NCI-H2227 treated with DMSO at 0.1 percent for 48 hours (cell line): ENCODE results near the gene WDR82.

Experiments used
- DNase-seq: peaks from one replicate; lab custom pipeline; 2025; lab: John Stamatoyannopoulos, UW

WDR82 gene

GRCh38 chr3:52238193-52238760 lies 40.2 kb downstream of the WDR82 start:
- DNase-seq: no peak

GRCh38 chr3:52237657-52238172 lies 40.7 kb downstream of the WDR82 start:
- DNase-seq: no peak

DNA sequence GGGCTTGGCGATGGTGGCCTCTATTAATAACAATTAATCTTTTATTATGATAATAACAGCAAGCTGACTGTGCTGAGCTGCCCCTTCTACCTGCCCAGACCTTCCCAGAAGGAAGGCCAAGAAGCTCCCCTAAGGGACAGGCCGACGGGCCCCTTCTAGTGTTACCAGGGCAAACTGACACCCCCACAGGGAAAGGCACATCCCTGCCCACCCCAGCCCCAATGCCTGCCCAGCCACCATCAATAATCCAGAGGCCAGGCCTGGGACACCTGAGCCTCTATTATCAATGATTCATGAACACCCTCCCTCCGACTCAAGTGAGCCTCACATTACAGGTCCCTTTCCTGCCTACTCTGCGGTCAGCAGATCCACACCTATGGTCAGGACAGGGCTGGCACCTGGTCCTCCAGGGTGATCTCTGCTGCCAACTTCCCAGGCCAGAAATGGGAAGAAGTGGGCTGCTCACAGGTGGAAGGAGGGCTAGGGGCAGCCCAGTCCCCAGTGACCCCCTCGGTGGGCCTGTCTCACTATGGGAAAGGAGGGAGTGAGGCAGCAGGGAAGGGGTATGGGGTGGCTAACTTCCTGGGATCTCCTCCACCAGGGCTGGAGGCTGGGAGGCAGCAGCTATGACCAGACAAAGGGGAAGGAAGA lies 41.3 kb downstream of the WDR82 start:
- no peak for DNase-seq

GRCh38 chr3:52236424-52236886 lies 42.0 kb downstream of the WDR82 start:
- DNase-seq: no peak

DNA sequence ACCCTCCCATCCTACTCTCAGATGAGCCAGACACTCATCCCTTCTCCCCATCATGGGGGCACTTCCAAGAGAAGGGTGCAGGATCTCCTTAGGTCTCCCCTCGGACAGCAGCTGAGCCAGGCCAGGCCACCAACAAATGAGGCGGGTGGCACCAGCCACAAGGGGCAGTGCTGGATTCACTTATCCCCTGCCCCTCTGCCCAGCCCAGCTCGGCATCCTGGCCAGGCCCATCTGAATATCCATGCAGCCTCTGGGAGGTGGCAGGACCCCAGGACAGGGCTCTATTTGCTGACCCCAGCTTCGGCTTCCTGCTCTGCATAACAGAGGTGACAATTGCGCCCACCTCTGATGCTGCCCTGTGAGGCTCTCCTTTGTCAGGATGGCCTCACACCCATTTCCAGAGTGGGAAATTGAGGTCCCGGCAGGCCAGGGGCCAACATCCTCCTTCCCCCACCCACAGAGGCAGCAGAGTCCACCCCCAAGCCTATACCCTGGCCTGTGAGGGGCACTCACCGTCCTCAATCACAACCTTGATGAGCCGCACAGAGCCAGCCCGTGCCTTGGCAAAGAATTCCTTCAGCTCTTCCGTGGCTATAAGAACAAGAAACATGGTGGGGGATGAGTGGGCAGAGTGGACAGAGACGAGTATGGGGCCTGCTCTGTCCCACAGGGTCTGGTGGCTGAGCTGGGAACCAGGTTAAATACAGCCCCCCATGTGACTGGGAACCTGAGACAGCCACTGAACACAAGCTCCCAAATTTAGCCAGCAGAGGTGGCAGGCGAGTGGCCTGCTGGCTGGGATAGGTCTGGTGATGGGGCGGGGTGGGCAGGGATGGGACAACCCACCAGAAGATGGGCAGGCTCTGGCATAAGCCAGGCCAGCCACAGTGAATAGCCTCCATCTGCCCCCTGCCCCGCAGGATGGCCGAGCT lies 43.7 kb downstream of the WDR82 start:
- no peak for DNase-seq

DNA sequence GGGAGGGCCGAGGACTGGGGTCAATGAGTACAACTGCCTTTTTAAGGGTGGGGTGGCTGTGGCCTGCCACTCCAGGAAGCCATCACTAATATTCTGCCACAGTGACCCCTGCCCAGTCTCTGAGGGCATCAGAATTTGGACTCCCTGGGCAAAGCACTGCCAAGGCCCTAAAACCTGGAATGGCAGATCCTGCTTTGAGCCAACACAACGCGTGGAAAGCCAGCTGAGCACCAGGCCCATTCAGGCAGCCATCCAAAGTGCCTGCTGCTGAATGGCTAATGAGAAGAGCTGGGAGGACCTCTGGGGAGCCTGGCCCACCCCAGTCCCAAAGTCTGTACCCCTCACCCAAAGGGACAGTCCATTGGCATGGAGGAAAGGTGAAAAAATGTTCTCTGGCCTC lies 44.5 kb downstream of the WDR82 start:
- DNase-seq: no peak

DNA sequence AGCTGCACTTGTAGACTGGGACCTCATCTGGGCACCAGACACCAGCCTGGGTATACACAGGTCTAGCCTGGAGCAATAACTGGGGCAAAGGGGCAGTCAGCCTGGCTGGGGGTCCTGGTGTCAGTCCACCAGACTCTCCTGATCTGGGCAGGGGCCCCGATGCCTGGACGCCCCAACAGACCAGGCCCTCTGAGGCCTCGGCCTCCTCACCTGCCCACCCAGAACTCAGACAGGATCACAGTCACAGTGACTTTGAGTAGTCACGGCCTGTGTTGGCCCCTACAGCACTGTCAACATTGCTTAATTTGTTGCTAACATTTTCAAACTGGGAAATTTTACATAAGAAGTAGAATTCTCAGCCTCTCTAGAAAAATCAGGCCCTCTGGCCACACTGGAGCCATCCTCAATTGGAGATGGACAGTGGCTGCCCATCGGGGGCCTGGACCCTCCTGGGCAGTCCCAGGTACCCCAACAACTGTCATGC lies 45.3 kb downstream of the WDR82 start:
- DNase-seq: no peak

DNA sequence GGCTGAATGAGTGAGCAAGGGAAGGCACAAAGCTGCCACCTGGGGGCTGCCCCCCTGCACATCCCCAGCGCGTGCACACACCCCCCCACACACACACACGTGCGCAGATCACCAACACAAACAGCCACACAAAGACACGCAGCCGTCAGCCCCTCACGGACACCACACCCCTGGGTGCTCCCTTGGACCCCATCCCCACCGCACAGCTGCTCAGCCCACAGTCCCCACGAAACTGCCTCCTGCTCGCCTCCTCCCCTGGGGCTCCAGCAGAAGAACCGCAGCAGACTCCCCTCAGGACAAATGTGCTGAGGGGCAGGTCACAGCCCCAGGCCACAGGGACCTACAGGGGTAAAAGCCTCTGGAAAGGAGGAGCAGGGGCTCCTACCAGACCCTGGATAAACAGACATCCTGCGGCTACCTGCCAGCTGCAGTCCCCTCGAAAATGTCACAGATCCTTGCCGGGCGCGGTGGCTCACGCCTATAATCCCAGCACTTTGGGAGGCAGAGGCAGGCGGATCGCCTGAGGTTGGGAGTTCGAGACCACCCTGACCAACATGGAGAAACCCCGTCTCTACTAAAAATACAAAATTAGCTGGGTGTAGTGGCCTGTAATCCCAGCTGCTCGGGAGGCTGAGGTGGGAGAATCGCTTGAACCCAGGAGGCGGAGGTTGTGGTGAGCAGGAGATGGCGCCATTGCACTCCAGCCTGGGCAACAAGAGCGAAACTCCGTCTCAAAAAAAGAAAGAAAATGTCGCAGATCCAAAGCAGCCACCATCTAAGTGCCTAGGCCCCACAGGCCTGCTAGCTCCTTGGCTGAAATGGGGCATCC lies 46.0 kb downstream of the WDR82 start:
- DNase-seq: no peak

- DNase-seq: no peak
Measured at GRCh38 chr3:52231502-52232278, 46.8 kb downstream of the WDR82 start.

GRCh38 chr3:52230889-52231499 lies 47.5 kb downstream of the WDR82 start:
- DNase-seq: no peak

GRCh38 chr3:52230461-52230860 lies 48.0 kb downstream of the WDR82 start:
- DNase-seq: no peak

DNA sequence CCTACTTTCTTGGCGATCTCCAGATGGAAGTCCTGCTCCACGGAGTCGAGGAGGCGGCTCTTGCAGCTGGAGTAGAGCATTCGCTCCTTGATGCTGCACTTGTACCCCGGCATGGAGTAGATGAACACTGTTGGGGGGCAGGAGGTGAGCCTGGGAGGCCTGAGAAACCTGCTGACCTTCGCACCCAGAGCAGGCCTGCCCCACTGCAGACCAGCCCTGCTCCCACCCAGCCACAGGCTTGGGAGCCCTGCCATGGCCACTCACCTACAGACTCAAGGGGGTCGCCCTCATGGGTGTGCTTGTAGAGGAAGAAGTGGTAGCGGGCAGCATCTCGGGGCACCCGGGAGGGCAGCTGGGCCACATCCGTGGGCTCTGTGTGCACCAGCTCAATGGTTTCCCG lies 48.8 kb downstream of the WDR82 start:
- DNase-seq: no peak

GRCh38 chr3:52228751-52229291 lies 49.6 kb downstream of the WDR82 start:
- no peak for DNase-seq

GRCh38 chr3:52228266-52228665 lies 50.2 kb downstream of the WDR82 start:
- no peak for DNase-seq

DNA sequence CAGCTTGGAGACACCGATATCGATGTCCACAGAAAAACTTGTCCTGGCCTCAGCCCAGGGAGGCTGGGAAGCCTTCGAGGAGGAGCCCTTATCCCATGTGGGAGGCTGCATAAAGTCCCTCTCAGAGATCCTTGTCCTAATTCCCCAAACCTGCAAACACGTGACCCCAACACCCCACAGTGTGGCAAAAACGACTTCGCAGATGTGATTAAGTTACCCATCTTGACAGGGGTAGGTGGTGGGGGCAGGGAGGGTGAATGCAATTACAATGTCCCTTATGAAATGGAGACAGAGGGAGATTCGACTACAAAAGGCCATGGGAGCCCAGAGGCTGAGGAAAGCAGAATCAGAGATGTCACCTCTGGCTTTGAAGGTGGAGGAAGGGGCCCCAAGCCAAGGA lies 50.7 kb downstream of the WDR82 start:
- no peak for DNase-seq

GRCh38 chr3:52227117-52227516 lies 51.3 kb downstream of the WDR82 start:
- no peak for DNase-seq

DNA sequence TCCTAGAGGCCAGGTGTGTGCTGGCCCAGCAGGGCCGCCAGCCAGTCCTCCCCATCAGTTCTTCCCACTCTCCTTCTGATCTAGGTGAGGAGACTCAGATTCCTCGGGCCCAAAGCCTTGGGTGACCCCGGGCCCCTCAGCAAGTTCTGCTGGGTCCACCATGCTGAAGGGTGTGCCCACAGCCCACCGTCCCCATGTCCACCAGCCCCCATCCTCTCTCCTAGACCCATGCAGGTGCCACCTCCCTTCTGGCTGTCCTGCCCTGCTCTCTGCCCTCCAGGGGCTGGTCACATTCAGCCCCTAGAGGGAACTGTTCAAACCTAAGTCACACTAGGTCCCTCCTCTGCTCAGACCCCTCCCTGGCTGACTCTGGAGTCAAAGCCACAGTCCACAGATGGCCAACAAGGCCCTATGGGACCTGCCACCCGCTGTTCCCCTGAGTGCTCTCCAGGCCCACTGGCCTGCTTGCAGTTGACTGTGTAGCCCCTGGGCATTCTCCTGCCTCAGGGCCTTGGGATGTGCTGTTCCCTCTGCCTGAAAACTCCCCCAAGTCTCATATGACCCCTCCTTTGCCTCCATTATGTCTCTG lies 52.1 kb downstream of the WDR82 start:
- DNase-seq: no peak

GRCh38 chr3:52225452-52226228 lies 52.8 kb downstream of the WDR82 start, which contains the start of gene TLR9:
Gene TLR9, minus strand, starts transcription at chr3:52225645. Its CDS starts 116 bp downstream, at chr3:52225529.
- DNase-seq: no peak
